ENCODE data around the gene KRT4.

The KRT4 gene

DNA sequence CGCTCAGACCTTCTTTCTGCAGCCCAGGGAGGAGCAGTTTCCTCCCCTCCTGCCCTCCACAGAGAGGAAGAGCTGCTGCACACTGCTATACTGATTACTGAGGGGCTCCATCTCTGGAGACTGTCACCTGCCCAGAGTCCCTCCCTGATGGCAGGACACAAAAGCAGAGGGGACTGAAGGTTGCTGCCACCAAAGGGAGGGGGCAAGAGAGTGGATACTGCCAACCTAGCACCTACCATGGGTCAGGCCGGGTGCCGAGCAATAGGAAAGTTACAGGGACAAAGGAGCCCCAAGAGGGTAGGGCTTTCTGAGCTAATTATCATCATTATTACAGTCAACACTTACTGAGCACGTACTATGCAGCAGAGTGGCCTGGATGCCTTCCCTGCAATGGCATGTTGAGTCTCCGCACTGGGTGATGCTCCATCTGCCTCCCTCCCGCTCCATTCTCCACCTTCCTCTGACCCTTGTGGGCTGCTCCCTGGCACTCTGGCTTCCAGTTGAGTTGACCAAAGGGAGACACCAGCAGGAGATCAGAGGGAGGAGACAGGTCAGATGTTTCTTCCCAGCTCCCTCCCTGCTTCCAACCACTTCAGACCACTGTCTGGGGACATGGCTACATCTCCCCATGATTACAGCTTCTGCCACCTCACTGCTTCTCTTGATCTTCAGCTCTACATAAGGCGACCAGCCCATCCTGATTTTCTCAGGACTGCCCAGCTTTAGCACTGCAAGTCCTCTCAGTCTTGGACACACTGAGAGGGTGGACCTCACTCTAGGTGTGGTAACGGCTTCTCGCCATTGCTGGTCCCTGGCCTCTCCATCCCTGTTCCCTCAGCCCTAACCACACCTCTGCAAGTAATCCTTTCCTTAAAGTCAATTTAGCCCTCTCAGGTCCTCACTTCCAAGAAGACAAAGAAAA is 22.8 kb upstream of the KRT4 start:
- DNase-seq: no peak

DNA sequence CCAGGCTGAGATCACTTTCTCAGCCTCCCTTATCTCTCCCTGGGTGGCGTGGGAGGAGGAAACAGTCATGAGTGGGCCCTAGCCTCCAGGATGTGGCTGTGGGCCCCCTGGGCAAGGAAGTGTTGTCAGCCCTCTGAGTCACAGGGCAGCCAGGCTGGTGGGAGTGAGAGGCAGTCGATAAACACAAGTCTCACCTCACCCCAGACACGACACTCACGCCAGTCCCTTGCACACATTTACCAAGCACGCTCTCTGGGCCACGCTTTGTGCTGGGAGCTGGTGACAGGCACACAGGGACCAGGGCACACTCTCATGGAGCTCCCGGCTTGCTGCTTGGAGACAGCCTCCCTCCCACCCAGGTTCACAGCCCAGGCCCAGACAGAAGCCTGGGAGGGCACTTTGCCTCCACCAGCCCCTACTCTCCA is 22.1 kb upstream of the KRT4 start:
- peak in 1 of 2 donors; percentile 25 for DNase-seq

GRCh38 chr12:52835271-52836041 is 21.5 kb upstream of the KRT4 start:
- no peak for DNase-seq

DNA sequence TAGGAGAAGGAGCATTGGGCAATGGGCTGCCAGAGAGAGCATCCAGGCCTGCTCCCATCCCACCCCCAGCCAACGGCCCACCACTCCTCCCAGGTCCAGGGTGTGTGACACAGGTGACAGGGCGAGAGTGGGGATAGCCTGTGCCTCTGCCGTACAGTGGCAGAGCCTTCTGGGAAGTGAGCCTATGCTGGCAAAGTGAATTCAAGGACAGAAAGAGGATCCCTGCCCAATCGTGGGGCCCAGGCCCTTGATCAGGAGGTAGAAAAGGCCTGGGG is 20.7 kb upstream of the KRT4 start:
- DNase-seq: no peak

DNA sequence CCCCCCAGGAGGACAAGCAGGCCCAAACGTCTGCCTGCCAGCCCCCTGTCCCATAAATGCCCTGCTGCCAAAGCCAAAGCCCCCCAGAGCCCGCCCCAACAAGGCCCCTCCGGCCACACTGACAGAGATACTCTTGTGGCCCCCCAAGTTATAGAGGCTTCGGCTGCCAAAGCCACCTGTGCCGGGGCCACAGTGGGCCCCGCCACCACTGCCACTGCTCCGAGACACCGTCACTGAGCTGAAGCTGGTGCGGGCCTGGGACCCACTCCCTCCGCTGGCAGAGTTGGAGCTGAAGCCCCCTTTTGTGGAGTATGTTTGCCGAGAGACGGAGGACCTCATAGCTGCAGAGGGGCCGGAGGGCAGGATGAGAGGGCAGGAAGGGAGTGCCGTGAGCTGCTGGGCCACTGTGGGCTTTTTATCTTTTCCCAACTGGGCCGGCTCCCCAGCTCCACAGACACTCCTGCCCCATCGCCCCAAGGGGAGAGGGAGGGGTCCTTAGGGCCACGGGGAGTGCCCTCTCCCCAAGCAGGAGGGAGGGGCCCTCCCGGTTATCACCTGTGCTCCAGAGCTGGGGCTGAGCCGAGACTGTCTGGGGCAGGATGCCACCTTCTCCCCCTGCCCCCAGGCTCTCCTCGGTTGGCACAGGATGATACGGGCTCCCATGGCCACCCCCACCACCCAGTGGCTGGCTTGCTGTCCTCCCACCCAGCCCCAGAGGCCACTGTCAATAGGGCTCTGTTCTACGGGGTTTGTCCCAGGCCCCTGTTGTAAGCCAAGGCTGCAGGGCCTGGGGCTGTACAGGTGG is 20.2 kb upstream of the KRT4 start, which contains the start of gene KRT79:
Gene KRT79 (minus strand): TSS at position 390 of the 805 bp plus-strand sequence. CDS start 51 bp downstream, at position 339.
- DNase-seq: no peak

DNA sequence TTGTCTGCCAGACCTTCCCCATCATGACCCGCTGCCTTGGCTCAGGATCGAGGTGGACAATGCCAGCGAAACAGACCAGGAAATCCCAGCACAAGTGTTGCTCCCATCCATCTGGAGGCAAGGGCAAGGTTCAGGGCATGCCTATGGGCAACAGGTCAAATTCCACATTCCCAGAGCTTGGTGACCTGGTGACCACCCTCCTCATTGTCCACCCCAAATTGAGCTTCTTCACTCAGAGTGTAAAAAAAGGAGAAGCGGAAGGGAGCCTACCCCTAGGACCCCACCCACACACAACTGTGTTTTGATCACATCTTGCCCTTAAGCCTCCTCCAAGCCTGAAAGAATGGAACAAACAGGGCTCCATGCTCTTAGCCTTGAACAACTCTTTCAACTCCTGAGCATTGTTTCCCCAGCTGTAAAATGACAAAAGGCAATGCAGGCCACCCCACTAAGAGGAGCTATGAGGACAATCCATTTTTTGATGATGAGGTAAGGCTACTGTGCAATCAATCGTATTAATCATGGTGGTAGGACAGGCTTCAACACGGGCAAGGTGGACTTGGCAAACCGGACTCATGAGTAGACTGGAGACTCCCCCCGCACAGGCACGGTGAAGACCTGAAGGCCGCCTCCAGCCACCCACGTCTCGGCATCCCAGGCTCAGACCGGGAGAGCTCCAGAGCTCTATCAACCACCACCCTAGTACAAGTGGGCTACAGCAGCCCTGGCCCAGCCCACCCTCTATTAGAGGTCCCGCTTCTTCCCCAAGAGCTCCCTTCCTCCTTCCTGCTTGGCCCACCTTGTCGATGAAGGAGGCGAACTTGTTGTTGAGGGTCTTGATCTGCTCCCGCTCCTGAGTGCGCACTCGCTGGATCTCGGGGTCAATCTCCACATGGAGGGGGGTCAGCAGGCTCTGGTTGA is 19.3 kb upstream of the KRT4 start:
- DNase-seq: no peak

DNA sequence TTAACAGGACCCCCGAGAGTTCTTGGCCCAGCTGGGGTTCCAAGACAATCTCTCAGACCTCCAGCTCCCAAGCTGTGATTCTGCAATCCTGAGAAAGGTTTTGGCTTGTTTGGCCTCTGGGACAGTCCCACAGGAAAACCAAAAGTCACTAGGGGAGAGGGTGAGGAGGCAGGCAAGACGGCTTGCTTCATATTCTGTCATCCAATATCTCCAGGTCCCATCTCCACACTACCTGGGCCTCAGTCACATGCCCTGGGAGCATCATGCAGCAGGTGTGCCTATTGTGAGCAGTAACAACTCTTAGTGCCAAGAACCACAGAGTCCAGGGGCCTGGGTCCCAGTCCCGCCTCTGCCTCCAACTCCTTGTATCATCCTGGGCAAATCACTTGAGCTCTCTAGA is 18.5 kb upstream of the KRT4 start:
- DNase-seq: no peak

- DNase-seq: no peak
Observed at GRCh38 chr12:52831251-52831650, 17.3 kb upstream of the KRT4 start.

GRCh38 chr12:52829986-52830770 is 16.3 kb upstream of the KRT4 start:
- DNase-seq: no peak

DNA sequence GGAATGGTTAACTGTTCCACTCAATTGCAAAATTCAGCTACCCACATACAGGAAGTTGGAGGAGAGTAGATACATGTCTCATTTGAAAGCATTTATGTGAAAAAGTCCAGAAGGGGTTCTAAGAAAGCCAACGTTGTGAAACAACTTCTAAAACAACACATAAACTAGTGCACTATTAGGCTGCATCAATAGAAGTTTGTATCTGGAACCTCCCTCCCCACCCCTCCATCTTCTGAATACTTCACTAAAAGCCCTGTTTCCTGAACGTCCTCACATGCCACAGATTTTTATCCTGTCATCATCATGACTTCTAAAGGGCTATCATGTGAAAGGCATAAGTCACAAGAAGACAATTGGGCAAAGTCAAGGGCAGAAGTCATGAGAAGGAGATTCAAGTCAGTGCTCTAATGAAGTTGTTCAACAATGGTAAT is 14.7 kb upstream of the KRT4 start:
- no peak for DNase-seq

GRCh38 chr12:52828156-52828555 is 14.2 kb upstream of the KRT4 start:
- no peak for DNase-seq

DNA sequence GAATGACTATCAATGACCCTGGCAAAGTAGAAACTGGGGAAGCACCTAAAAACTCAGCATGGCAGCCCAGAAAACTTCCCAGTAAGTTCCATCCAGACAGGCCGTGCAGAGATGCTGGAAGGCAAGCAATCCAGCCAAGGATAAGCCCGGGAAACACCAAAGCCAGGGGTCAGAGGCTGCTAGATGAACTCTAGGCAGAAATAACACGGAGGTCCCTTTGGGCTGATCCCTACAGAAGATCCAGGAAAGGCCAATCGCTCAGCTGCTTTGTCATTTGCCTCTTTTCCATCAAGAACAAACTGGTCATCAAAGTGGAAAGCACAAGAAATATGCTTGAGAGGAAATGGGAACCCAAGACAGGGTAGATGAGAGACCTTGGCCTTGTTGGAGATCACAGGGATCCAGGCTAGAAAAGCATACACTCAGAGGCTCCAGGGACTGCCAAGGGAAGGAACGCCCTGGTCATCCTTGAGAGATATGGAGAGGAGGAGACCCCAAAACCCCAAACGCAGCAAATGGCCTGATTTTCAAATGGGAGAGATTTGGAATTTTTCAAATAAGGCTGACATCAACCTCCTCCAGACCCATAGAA is 13.7 kb upstream of the KRT4 start:
- no peak for DNase-seq

DNA sequence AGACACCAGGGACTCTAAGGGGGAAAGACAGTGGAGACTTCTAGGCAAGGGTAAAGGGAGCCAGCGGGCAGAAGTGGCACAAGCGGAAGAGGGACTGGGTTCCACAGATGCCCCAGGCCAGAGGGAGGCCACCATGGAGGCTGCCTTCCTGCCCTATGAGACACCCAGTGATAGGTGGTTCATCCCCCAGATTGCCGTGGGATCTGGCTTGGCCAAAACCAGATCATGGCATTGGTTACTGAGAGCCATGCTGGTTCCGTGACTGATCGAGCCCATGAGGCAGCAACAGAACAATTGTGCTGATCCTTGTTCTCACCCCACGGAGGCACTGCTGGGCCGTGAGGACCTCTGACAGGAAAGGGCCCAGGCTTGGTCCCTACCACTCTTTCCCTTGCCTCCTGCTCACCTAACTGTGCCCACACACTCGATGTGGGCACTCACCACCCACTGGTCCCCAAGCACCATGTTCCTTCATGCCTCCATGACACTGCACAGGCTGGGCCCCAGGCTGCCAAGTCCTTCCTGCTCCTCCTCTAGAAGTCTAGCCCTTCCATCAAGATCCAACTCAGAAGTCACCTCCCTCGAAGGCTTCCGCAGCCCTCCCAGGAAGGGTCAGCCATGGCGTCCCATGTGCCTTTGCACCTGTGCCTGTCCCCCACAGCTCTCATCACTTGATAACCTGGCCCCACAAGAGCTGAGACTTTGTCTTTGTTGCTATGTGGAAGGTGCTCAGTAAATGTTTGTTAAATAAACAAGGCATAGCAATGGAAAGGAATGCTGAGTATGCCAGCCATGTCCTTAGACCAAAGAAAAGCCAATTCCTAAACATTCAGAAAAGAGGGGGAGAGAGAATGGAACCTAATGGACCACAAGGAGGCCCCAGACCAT is 12.9 kb upstream of the KRT4 start:
- no peak for DNase-seq

GRCh38 chr12:52825961-52826360 is 12.0 kb upstream of the KRT4 start:
- no peak for DNase-seq

DNA sequence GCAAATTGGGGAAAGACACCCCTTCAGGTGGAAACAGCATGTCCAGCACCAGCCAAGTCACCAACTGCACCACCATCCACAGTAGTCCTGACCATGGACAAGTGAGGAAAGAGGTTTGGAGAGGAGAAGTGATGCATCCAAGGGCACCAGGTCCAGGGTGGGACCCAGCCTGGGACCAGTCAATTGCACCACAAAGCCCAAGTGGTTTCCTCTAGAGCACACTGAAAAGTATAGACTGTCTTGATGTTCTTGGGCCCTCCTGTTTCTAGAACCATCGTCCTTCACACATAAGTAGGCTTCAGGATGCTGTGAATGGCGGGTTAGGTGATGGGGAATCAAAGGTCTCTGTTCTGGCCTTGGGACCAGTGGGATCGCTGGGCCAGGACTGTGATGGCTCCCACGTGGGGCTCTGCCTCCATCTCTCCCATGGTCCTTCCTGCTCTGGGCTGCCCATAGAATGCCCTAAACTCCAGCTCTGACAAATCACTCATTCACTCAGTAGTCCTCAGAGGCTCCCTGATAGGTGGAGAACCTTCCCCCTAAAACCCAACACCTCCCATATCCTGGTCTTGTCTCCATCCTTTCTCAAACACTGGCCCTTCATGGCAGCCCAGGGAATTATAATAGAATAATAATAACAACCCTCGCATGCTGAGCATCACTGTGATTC is 11.0 kb upstream of the KRT4 start:
- DNase-seq: no peak

DNA sequence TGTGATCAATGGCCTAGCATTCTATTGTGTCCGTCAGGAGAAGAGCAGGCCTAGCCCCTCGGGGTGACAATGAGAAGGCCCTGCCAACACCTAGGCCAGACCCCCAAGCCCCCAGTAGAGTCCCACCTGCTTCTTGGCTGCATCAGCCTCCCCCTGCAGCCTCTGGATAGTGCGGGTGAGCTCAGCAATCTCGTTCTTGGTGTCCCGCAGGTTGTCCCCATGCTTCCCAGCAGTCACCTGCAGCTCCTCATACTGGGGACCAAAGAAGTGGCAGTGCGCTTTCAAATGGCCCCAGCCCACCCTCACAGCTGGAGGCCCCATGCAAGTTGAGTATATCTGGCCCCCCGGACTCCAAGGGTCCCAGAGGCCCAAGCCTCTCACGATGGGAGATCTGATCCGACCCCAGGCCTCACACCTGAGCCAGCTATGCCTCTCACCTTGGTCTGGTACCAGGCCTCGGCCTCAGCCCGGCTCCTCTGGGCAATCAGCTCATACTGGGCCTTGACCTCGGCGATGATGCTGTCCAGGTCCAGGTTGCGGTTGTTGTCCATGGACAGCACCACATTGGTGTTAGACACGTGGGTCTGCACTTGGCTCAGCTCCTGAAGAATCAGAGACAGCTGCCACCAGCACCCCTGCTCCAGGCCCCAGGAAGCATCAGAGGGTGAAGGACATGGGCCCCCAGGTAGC is 10.0 kb upstream of the KRT4 start:
- DNase-seq: no peak

DNA sequence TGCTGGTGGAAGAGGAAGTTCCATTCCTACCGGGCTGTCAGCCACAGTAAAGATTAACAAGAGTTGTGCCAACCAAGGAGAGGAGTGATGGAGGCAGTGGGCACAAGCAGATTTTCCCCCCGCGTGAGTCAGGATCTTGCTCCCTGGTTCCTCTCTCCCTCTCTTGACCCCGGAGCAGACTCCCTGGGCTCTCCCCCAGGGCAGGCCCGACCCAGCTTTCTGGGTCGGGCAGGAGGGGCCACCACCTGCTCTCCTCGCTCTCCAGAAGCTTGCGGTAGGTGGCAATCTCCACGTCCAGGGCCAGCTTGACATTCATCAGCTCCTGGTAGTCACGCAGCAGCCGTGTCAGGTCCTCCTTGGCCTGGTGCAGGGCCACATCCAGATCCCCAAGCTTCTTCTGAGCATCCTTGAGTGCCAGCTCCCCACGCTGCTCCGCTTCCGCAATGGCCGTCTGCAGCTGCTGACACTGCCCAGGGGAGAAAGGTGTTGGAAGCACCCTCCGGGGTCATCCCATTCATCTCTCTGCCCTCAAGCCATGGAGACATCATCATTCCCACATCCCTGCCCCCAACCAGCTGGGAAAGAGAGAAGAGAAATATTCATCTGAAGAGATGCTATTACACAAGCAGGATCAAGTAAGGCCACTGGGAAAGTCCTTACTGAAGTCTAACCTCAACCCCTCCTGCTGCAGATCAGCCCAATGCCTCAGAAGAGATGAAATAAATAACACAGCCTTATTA is 9.0 kb upstream of the KRT4 start:
- DNase-seq: no peak

All from CD4-positive, alpha-beta T cell treated with Interferon alpha-2 for 1 hour (primary cell).